Activated CD8-positive, alpha-beta memory T cell treated with anti-CD3 and anti-CD28 coated beads, Interleukin-2, amount 50 U/mL, for 4 hours (primary cell): ENCODE data around the gene RERE.

Source experiments
- DNase-seq: peaks from one replicate; pipeline ENCODE4 v3.0.0-alpha.2; 2020

RERE gene

GRCh38 chr1:8370046-8370881, 447.2 kb downstream of the RERE start:
- DNase-seq: no peak

GRCh38 chr1:8368956-8369639, 448.3 kb downstream of the RERE start:
- no peak for DNase-seq

GRCh38 chr1:8367571-8368194, 449.8 kb downstream of the RERE start:
- DNase-seq: no peak

- no peak for DNase-seq
Measured at GRCh38 chr1:8365661-8366362, 451.6 kb downstream of the RERE start.

DNA sequence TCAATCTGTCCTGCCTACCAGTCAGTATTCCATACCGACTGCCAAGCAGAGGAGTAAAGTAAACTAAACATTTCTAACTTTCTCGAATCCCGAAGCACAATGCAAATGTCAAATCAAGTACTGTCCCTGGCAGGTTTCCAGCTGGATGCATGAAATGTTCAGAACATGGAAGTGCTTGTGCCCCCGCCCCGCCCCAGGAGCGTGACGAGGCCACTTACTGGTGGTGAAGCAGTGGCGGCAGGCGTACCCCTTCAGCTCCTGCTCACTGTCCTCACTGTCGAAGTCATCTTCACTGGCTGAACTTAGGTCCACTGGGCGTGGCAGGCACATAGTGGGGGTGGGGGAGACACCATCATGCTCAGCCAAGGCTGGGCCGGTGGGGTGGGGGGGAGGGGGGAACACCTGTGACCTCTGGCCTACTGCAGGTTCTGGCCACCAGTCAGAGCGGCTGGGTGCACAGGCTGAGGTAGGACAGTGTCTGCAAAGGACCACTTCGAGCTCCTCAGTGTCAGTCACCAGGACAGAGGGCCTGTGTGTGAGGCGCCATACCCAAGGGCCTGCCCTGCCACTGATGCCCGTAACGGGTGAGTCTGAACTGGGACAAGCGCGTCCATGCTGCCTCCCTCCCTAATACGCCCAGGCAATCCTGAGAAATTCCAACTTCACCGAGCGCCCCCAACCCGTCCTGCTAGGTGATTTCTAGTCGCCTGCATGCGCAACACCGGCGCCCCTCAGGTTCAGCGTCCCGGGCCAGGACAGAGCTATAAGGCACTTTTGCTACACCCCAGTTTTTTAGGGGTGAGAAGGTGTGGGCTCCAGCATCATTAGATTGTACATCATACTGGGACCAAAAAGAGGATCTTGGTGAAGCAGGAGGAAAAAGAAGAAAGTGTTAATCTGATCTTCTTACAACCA, 452.7 kb downstream of the RERE start:
- no peak for DNase-seq

DNA sequence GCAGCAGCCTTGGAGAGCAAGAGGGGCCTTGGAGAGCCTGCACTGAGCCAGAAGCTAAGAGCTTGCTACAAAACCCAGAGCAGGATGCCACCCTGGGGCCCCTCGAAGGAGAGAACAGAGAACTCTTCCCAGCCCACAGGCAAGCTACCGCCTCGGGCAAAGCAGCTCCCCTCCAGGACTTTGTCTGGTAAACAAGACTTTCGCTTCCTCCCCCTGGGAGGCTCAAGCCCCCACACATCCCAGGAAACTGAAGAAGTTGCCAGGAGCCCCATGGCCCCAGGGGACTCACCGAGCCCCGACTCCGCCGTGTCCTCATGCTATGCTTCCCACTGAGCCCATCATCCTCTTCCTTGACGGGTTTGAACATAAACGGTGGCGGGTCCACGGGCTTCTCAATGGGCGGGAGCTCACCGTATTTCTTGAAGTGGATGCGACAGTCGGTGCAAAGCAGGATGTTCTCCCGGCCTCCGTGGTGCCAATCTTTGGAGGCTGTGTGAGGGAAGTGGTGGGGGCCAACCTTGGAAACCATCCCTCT, 453.6 kb downstream of the RERE start:
- no peak for DNase-seq

GRCh38 chr1:8363186-8363766, 454.2 kb downstream of the RERE start:
- DNase-seq: no peak

- DNase-seq: no peak
Measured at GRCh38 chr1:8362701-8363101, 454.7 kb downstream of the RERE start.

GRCh38 chr1:8361198-8361849, 456.1 kb downstream of the RERE start:
- DNase-seq: no peak

DNA sequence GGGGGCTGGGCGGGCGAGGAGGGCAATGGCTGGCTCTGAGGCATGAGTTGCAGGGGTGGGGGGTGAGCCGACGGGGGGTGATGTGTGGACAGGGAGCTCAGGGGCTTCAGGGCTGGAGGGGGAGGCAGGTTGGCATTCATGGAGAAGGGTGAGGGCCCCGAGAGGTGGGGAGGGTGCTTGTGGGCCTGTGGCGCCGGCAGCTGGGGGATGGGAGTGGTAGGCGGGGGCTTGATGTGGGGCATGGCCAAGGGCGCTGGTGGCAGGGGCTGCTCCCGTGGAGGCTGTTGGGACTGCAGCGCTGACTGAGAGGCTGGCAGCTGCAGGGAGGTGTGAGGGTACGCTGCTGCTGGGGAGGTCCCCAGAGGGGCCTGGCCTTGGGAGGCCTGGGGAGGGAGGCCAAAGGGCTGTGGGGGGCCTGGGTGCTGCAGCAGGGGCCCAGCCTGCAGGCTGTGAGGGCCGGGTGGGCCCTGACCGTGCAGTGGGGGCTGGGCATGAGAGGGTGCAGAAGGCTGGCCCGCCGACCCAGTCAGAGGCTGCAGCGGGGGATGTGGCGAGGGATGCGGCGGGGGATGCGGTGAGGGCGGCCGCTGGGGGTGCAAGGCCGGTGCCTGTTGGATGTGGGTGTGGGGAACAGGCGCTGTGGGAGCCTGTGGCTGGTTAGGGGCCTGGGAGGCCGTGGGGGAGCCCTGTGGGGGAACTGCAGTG, 456.8 kb downstream of the RERE start:
- no peak for DNase-seq

DNA sequence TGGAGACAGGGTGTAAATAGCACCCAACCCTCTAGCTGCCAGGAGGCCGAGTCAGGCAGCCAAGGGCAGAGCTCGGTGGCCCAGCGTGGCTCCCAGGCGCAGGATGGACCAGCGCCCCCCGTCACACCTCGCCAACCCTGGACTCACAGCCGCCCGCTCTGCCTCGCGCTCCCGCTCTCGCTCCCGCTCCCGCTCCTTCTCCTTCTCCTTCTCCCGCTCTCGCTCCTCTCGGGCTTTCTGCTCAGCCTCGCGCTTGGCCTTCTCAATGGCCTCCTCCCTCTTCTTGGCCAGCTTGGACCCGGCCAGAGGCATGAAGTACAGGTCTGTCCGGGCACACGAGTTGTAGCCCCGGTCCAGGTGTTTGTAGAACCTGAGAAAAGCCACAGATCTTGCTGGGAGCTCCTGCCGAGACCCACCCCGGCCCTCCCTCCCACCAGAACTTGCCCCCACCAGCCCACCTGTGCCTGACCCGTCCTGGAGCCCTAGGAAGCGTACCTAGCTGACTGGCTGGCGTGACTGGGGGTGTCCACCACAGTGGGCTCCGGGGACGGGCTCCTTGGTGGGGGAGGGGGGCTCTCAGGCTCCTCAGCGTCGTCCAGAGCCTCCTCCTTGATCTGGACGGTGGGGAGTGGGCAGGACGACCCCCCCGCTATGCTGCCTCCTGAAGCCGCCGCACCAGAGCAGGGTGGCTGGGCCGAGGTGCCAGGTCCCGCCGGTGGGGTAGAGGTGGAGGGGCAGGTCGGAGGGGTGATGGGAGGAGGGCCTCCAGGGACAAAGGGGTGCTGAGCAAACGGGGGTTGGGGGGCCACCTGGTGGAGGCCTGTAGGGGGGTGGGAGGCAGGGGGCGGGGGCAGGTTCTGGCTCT, 457.6 kb downstream of the RERE start:
- DNase-seq: no peak

DNA sequence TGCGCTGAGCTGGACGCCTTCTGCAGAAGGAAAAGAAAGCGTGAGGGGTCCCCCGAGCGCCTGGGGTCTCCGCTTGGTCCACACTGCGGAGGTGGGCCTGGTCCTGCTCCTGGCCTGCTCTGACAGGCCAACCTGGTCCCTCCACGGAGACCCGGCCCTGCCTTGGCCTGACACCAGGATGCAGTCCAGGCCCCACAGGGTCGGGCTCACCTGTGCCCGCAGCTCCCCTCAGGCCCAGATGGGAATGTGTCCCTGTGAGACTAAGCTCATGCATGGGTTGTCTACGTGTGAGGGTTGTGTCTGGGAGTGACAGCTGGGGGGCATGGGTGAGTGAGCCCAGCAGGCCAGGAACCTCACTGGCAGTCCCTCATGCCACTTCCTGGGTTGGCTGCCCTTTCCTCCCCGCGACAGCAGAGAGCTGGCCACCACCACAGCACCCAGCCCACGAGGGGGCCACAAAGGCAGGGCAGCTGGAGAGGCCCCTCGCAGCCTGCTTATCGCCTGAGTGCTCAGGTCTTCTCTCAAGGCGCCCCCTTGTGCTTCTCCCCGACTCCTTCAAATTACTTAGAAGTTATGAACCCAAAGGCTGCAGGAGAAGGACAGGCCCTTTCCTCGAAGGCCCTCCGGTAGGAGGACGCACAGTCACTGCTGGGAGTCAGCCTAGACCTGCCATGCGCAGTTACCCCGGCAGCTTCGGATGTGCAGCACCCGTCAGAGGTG, 458.4 kb downstream of the RERE start:
- no peak for DNase-seq

DNA sequence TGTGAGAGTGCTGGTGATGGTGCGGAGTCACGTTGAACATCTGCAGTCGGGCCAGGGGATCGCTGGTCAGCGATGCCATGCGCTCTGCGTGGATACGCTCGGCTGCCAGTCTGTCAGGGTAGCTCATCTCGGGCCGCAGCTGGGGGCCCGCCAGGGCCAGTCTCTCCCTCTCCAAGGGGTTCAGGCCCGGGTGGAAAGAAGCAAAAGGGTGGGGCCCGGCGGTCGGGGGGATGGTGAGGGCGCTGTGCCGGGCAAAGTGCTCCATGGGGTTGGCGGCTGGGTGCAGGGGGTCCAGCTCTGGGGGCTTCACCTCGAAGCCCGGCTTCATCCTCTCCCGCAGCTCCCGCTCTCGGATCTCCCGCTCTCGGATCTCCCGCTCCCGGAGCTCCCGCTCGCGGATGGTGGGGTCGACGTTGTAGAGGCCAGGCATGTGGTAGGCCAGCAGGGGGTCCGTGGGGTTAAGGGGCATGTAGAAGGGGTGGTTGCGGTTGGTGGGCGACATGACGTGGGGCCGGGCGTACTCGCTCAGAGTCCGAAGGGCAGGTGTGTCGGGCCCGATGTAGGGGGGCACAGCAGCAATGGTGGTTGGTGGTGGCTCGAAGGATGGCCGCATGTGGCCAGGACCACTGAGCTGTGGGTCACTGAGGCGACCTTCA, 459.1 kb downstream of the RERE start:
- DNase-seq: no peak

- DNase-seq: no peak
Measured at GRCh38 chr1:8357329-8358101, 459.9 kb downstream of the RERE start.

DNA sequence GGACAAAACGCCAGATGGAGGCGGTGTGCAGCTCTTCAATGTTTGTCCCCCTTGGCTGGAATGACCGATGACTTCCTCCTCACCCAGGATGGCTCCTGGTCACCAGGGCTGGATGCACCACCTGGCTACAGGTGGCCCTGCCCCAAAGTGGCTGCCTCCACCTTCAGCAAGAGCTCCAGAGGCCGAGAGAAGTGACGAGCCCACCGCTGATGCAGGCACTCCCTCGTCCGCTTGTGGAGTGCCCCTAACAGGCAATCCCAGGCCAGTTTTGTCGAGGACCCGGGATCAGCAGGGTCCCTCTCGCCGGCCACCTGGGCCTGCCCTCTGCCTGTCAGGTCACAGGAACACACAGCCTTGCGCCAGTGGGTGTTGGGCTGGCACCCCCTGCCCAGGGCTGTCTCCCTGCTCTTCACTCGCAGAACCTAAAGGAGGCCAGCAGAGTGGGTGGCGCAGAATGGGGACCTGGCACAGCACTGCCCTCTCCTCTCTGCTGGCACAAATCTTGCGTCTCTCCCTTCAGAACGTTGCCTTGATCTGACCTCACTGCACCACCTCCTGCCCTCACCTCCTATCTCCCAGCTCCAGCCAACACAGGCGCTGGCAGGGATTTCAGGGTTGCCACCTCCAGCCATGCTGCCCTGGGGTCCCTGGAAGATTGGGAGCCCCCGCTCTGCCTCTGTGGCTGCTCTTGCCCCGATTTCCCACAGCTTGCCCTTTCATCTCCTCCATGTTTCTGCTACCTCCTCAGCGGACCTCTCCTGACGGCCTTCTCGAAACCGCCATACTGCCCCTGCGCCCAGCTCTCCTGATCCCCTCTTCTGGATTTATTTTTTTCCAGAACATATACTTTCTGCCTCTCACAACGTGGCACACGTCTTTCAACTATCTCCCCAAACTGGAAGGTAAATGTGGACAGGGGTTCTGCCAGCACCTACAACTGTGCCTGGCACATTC, 460.9 kb downstream of the RERE start:
- DNase-seq: no peak
